ENCODE results near the gene MAPK8IP2.

DNA sequence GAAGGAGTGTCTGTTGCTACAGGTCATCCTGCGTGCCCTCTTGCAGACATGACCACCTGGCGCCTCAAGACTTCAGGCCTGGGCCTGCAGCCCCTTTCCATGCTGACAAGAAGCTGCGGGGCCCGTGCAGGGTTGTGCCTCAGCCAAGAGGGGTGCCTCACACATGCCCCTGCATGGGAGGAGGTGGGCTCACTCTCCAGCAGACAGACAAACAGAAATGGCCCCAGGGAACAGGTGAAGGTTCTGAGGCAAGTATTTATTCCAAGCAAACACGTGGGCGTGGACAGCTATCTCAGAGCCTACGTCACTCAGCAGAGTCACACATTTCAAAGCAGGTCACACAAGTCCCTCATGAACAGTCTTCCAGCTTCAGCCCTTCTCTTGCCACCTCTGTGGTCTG, 32.0 kb upstream of the MAPK8IP2 start:
- TF ChIP-seq CTCF (IDR thresholded peaks at IDR 0.05) (no peak), POLR2A (IDR thresholded peaks at IDR 0.05) (no peak)
